Liver (tissue), 9 donors: ENCODE results near the gene LILRB5. TPM values are rescaled to one million over a fixed set of nuclear protein-coding genes. Genes with fewer than 3 reads are reported as not detected.

Experiments
- DNase-seq: peaks from one replicate; pipeline ENCODE4 v3.0.0-alpha.2; 2017; ENCODE audit warnings: low spot score
- H3K27ac ChIP-seq, 2 donors: one replicate each; pipeline ENCODE4 v1.7.0; 2013; ENCODE audit warnings: inconsistent platforms in 2 of 2, low read length in 2 of 2, control low read depth in 1 of 2, low read depth in 1 of 2, mild to moderate bottlenecking in 1 of 2
- H3K27me3 ChIP-seq, 4 donors: one replicate each; pipeline versions ENCODE4 v1.6.1 to v1.7.0; 2013; ENCODE audit warnings: low read length in 3 of 4, inconsistent platforms in 1 of 4, mild to moderate bottlenecking in 1 of 4, moderate library complexity in 1 of 4; ENCODE audit not compliant: control insufficient read depth in 4 of 4, insufficient read depth in 4 of 4
- H3K36me3 ChIP-seq, 4 donors: one replicate each; pipeline versions ENCODE4 v1.6.1 to v1.7.0; 2013; ENCODE audit warnings: low read length in 3 of 4, mild to moderate bottlenecking in 3 of 4, low read depth in 1 of 4, moderate library complexity in 1 of 4; ENCODE audit not compliant: control insufficient read depth in 4 of 4, insufficient read depth in 3 of 4
- H3K4me1 ChIP-seq, 4 donors: one replicate each; pipeline versions ENCODE4 v1.6.1 to v1.7.0; 2013; ENCODE audit warnings: low read length in 3 of 4, mild to moderate bottlenecking in 3 of 4, moderate library complexity in 1 of 4; ENCODE audit not compliant: control insufficient read depth in 4 of 4, insufficient read depth in 4 of 4
- H3K4me3 ChIP-seq, 3 donors: one replicate each; pipeline versions ENCODE4 v1.6.1 to v1.7.0; 2013; ENCODE audit warnings: low read length in 3 of 3, control low read depth in 1 of 3, low read depth in 1 of 3, mild to moderate bottlenecking in 1 of 3
- H3K9ac ChIP-seq, 2 donors: one replicate each; pipeline ENCODE4 v1.7.0; 2013; ENCODE audit warnings: low read length in 2 of 2, mild to moderate bottlenecking in 2 of 2, moderate library complexity in 2 of 2, control low read depth in 1 of 2, low read depth in 1 of 2
- H3K9me3 ChIP-seq, 4 donors: one replicate each; pipeline versions ENCODE4 v1.6.1 to v1.7.0; 2013; ENCODE audit warnings: low read length in 3 of 4; ENCODE audit not compliant: control insufficient read depth in 4 of 4
- ATF3 ChIP-seq: IDR thresholded peaks from 2 replicates; pipeline ENCODE4 v1.6.1; 2016; ENCODE audit warnings: antibody characterized with exemption
- CTCF ChIP-seq: fragments of 150-350 bp; IDR thresholded peaks from 2 replicates; pipeline ENCODE4 v1.5.1; 2017; ENCODE audit warnings: improper control_type of control experiment, low read depth, low read length; ENCODE audit not compliant: missing input control
- EGR1 ChIP-seq, 2 donors: IDR thresholded peaks; 2 replicates each; pipeline ENCODE4 v1.6.1; 2016 to 2018; ENCODE audit warnings: antibody characterized with exemption in 2 of 2, low read depth in 2 of 2
- FOXA1 ChIP-seq: IDR thresholded peaks from 2 replicates; pipeline ENCODE4 v1.6.1; 2016; ENCODE audit warnings: antibody characterized with exemption
- FOXA2 ChIP-seq: IDR thresholded peaks from 2 replicates; pipeline ENCODE4 v1.6.1; 2016; ENCODE audit warnings: antibody characterized with exemption
- GABPA ChIP-seq, 2 donors: IDR thresholded peaks in 1 of 2; conservative IDR thresholded peaks in 1 of 2; 2 replicates each; pipeline ENCODE4 v1.6.1; 2016; ENCODE audit warnings: antibody characterized with exemption in 2 of 2, mild to moderate bottlenecking in 1 of 2, moderate library complexity in 1 of 2
- HNF4A ChIP-seq, 2 donors: conservative IDR thresholded peaks; 2 replicates each; pipeline ENCODE4 v1.6.1; 2016; ENCODE audit warnings: antibody characterized with exemption in 2 of 2, mild to moderate bottlenecking in 2 of 2
- HNF4G ChIP-seq: IDR thresholded peaks from 2 replicates; pipeline ENCODE4 v1.6.1; 2016; ENCODE audit warnings: antibody characterized with exemption
- JUND ChIP-seq, 2 donors: IDR thresholded peaks; 2 replicates each; pipeline ENCODE4 v1.6.1; 2016; ENCODE audit warnings: antibody characterized with exemption in 2 of 2
- MAX ChIP-seq: IDR thresholded peaks from 2 replicates; pipeline ENCODE4 v1.6.1; 2016; ENCODE audit warnings: antibody characterized with exemption
- RAD21 ChIP-seq, 2 donors: IDR thresholded peaks; 2 replicates each; pipeline ENCODE4 v1.6.1; 2016; ENCODE audit warnings: antibody characterized with exemption in 2 of 2, mild to moderate bottlenecking in 2 of 2
- REST ChIP-seq: IDR thresholded peaks from 2 replicates; pipeline ENCODE4 v1.6.1; 2016; ENCODE audit warnings: antibody characterized with exemption, mild to moderate bottlenecking
- RXRA ChIP-seq, 2 donors: IDR thresholded peaks; 2 replicates each; pipeline ENCODE4 v1.6.1; 2017 to 2018; ENCODE audit warnings: antibody characterized with exemption in 2 of 2, mild to moderate bottlenecking in 1 of 2
- SP1 ChIP-seq: IDR thresholded peaks from 2 replicates; pipeline ENCODE4 v1.6.1; 2018; ENCODE audit warnings: antibody characterized with exemption, mild to moderate bottlenecking
- TAF1 ChIP-seq: conservative IDR thresholded peaks from 2 replicates; pipeline ENCODE4 v1.6.1; 2016; ENCODE audit warnings: antibody characterized with exemption, mild to moderate bottlenecking
- YY1 ChIP-seq: IDR thresholded peaks from 2 replicates; pipeline ENCODE4 v1.6.1; 2016; ENCODE audit warnings: antibody characterized with exemption, mild to moderate bottlenecking
- ZBTB33 ChIP-seq: IDR thresholded peaks from 2 replicates; pipeline ENCODE4 v1.6.1; 2016; ENCODE audit warnings: antibody characterized with exemption
- WGBS: extraction: QIAGEN DNeasy Blood & Tissue Kit; methylation state at CpG from one replicate; pipeline ENCODE4 v1.1.7; 2013; 5-methylcytosine and 5-hydroxymethylcytosine counted together
- polyA plus RNA-seq, 2 donors: library from polyadenylated mRNA; stranded (reverse) in 1 of 2; unstranded in 1 of 2; fragments of 200-250 nt in 1 of 2; fragments of >200 nt in 1 of 2; fragmentation: Nextera tagmentation in 1 of 2; extraction: Ambion mirVana in 1 of 2; gene quantifications; one replicate each; pipeline versions ENCODE4 v1.2.1 to v1.2.3, GENCODE V29; 2013 to 2015
- total RNA-seq, 2 donors: library from RNA; depleted of rRNA; stranded (reverse); fragments of >200 nt; gene quantifications; one replicate each; pipeline ENCODE4 v1.2.3, GENCODE V29; 2014
- donor health status: healthy.
- donor health status: healthy.
- donor health status: healthy.
- donor health status: healthy.
- donor health status: healthy.

LILRB5 gene
- total and polyA plus RNA-seq, 4 donors, result 5.1 to 10.8 (median 6.3) TPM

- Histone ChIP-seq H3K9me3 (no peaks in the 10 kb centered on the region), H3K4me1 (no peaks in the 10 kb centered on the region), H3K4me3 (no peak overlapping the region), H3K27me3 (no peaks in the 10 kb centered on the region), H3K27ac (no peak overlapping the region), H3K36me3 (no peaks in the 10 kb centered on the region), H3K9ac (no peak overlapping the region)
- no peak for DNase-seq
- 53% methylated on average over 26 of the region's 26 CpGs for WGBS
- TF ChIP-seq HNF4G, result no peak
- no peak for TF ChIP-seq JUND (IDR thresholded peaks at IDR 0.05)
- TF ChIP-seq ATF3, result no peak
- TF ChIP-seq FOXA1, result no peak
- TF ChIP-seq SP1, result no peak
Observed at GRCh38 chr19:54255105-54255775, 1.8 kb downstream of the LILRB5 start.

GRCh38 chr19:54254195-54254906 lies 2.7 kb downstream of the LILRB5 start:
- DNase-seq, result no peak
- 52% methylated on average over 17 of the region's 17 CpGs for WGBS
- no peaks in the 10 kb centered on the region for H3K9me3 ChIP-seq
- no peak for TF ChIP-seq GABPA (IDR thresholded peaks at IDR 0.05 in 1 of 2, conservative IDR thresholded peaks at IDR 0.05 in 1 of 2)
- TF ChIP-seq MAX, result no peak
- TF ChIP-seq RXRA (IDR thresholded peaks at IDR 0.05), result no peak
- TF ChIP-seq ZBTB33, result no peak
- TF ChIP-seq YY1, result no peak
- no peak for TF ChIP-seq EGR1 (IDR thresholded peaks at IDR 0.05; ENCODE audit: low read depth in 2 of 2)
- no peak for TF ChIP-seq FOXA1
- TF ChIP-seq SP1, result no peak
- TF ChIP-seq REST, result no peak
- TF ChIP-seq TAF1, result no peak
- TF ChIP-seq HNF4G, result no peak
- no peak for TF ChIP-seq JUND (IDR thresholded peaks at IDR 0.05)
- no peak for TF ChIP-seq RAD21 (IDR thresholded peaks at IDR 0.05)
- no peak for TF ChIP-seq HNF4A (conservative IDR thresholded peaks at IDR 0.05)
- no peak for TF ChIP-seq CTCF
- TF ChIP-seq FOXA2, result no peak
- H3K27ac ChIP-seq, result no peak overlapping the region
- no peaks in the 10 kb centered on the region for H3K27me3 ChIP-seq
- H3K4me1 ChIP-seq, result no peaks in the 10 kb centered on the region
- H3K36me3 ChIP-seq, result no peaks in the 10 kb centered on the region
- no peak overlapping the region for H3K4me3 ChIP-seq
- no peak overlapping the region for H3K9ac ChIP-seq
